HG03039 (cell line): ENCODE measurements around the gene INPP4B.

Source experiments
- ATAC-seq: cut with Tn5 transposase; IDR thresholded peaks from one replicate; pipeline ENCODE4 v1.9.1; 2021; ENCODE audit warnings: mild to moderate bottlenecking, moderate library complexity; ENCODE audit not compliant: unreplicated experiment

The INPP4B gene

DNA sequence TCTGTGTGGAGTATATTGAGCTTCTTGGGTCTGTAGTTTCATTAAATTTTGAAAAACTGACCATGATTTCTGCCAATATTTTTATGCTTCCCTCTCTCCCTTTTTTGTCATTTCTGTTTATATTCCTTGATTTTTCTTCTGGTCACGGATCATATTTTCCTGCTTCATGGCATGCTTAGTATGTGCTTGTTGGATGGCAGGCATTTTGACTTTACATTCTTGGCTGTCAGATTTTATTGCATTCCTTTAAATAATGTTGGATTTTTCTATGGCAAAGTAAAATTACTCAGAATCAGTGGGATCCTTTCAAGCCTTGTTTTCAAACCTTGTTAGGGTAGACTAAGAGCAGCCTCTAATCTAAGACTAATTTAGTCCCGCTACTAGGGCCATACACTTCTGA is 677.9 kb downstream of the INPP4B start:
- ATAC-seq, result no peak

- ATAC-seq, result no peak
Measured at GRCh38 chr4:142164767-142165500, 681.2 kb downstream of the INPP4B start.

- no peak for ATAC-seq
Measured at GRCh38 chr4:142161086-142161485, 685.0 kb downstream of the INPP4B start.

DNA sequence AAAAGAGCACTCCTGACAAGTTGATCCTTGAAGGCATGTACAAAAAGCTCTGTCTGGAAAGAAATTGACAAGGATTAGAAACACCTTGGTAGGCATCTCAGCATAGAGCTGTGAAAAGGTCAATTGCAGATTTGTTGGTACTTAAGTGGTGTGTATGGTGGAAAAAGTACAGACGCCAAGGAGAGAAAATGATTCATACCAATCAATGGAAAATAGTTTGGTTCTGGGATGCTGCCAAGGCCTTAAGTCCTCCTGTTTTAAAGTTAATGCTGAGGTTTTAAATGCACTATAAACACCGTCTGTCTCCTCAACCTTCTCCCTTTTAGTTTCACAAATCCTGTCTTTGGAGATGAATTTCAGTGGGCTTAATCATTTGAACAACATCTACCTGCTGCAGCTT is 685.6 kb downstream of the INPP4B start:
- ATAC-seq, result no peak

DNA sequence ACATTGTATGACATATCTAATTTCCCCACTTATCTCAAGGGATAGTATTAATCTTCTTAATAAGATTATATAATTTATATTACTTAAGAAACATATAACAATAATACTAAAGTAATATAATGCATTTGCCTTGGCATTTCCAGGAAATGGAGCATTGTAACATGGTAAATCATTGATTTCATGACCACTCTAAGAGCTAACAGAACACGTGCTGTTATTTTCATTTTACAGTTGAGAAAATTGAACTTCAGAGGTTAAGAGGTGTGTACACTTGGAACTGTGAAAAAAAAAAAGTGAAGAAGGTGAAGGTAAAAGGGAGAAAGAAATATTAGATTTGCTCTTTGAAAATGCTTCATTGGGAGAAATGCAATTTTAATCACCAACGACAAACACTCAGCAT is 687.1 kb downstream of the INPP4B start:
- ATAC-seq, result no peak

GRCh38 chr4:142156256-142156655 is 689.8 kb downstream of the INPP4B start:
- ATAC-seq, result no peak

- no peak for ATAC-seq
Measured at GRCh38 chr4:142155347-142155746, 690.8 kb downstream of the INPP4B start.

- no peak for ATAC-seq
Measured at GRCh38 chr4:142150483-142150882, 695.6 kb downstream of the INPP4B start.

- ATAC-seq, result no peak
Measured at GRCh38 chr4:142144813-142145212, 701.3 kb downstream of the INPP4B start.

GRCh38 chr4:142142366-142143054 is 703.6 kb downstream of the INPP4B start:
- ATAC-seq, result no peak

GRCh38 chr4:142141224-142141623 is 704.9 kb downstream of the INPP4B start:
- ATAC-seq, result no peak

DNA sequence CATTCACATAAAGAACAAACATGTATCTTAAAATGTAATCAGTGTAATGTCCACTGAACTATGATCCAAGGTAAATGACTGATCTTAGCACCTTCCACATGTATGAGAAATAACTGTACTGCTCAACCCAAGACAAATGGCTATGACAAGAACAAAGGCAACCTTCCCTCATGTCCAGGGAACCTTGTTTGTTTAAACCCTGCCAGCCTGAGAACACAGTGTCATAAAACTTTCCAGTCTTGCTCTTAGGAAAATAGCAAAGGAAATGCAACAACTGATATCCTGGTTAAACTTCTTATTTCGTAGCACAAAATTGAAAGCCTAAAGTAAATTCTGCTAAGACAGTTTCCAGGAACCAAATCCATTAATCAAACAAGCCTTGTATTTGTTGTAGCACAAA is 715.4 kb downstream of the INPP4B start:
- ATAC-seq, result no peak

DNA sequence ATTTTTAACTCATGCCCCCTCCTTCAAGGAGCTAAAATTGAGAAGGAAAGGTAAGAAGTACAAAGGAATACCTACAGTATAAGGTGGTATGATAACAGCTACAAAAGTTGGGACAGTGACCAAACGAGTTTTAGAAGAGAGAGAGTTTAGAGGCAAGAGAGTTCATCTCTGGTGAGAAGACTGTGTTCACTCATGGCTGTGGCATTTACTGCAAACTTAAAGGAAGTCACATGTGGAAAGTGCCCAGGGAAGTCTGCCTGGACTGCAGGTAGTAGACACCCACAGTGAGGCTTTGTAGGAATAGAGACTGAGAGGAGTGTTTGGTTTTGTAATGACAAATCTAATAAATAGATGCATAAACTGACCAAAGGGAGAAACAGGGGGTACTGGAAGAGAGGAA is 716.2 kb downstream of the INPP4B start:
- ATAC-seq, result no peak

DNA sequence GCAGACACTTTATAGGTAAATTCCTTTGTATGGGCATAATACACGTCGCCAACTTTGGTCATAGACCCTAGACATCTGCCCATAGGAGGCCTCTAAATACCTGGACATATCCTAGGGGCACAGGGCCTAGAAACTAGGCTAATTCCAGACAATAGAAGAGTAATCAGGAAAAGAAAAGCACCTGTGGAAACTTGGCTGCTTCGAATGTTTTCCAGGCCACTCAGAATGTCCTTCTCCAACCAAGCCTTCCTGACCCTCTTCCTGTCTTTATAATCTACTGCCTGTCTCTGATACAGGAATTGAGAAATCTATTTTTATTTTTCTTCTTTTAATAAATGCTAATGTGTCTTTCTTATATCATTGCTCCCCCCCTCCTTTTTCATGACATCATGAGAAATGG is 716.6 kb downstream of the INPP4B start:
- ATAC-seq, result no peak

GRCh38 chr4:142128529-142128928 is 717.6 kb downstream of the INPP4B start:
- ATAC-seq, result no peak

DNA sequence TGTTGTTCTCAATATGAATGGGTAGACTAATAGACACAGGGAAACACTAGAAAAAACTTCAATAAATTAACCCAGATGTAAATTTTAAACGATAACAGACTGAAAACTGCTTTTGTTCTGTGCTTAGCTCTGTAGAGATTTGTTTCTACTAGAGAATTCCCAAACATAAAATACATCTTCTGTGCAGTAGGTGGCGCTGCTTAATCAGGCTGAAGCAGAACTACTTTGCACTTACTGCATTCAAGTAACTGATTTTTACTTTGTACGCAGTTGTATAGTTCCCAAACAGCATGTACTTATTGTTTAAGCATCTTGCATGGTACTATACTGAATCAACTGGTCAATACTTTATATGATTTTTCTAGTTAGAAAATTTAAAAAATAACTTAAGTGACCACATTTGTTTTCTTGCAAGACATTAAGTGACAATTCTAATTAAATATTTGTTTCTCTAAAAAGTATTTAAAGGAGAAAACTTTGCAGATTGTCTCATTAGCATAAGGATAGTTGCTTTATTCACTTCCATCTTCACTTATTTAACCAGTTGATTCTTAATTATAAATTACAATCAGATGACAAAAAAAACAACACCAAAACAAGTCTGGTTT is 719.1 kb downstream of the INPP4B start:
- peak; percentile 80 for ATAC-seq

DNA sequence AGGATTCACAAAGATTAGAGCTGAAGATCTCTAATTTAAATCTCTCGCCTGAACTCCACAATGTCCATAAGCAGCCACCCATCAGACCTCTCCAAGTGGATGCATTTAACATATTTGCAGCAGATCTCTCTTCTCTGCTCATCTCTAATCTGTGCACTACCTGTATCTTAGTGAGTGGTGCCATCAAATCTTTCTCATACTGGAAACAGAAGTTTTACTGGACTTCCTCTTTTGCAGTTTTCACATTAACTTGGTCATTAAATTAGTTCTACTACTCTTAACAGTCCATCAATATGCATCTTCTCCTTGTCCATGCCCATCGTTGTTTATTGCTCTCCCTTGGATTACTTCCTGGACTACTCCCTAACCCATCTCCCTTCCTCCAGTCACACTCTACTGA is 721.2 kb downstream of the INPP4B start:
- no peak for ATAC-seq

- no peak for ATAC-seq
Measured at GRCh38 chr4:142121448-142122350, 724.4 kb downstream of the INPP4B start.

- ATAC-seq, result no peak
Measured at GRCh38 chr4:142120921-142121320, 725.2 kb downstream of the INPP4B start.

GRCh38 chr4:142112451-142112850 is 733.6 kb downstream of the INPP4B start:
- ATAC-seq, result no peak

DNA sequence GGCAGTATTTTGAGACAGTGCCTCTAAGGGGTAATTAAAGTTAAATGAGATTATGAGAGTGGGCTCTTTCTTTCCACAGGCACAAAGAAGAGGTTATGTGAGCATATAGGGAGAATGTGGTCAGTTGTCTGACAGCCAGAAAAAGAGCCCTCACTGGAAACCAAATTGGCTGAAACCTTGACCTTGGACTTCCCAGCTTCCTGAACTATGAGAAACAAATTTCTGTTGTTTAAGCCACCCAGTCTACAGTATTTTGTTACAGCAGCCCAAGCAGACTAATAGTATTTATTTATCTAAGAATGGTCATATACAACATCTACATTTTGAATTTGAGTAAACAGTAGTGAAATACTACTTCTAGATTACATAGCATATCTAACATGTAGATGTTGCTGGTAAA is 736.0 kb downstream of the INPP4B start:
- no peak for ATAC-seq
